ENCODE measurements around the gene SRSF3. TPM values are rescaled to one million over a fixed set of nuclear protein-coding genes. Genes with fewer than 3 reads are reported as not detected.

The SRSF3 gene
- polyA plus RNA-seq, 2 of the 4 experiments (the other 2 are of a cell fraction), result 629 to 652 TPM

DNA sequence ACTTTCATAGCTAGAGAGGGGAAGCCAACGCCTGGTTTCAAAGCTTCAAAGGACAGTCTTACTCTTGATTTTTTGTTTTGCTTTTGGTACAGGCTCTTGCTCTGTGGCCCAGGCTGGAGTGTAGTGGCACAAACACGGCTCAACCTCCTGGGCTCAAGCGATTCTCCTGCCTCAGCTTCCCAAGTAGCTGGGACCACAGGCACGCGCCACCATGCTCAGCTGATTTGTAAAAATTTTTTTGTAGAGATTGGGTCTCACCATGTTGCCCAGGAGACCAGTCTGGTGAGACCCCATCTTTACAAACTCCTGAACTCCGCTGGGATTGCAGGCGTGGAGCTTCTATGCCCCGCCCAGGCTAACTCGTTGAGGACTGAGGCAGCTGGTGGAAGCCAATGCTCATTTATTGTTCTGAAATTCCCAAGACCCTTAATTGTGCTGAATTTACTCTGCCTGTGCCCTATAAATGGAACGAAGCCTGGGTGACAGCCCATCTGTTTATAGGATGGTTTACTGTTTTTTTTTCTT, 18.0 kb downstream of the SRSF3 start (continued):
- no peak for TF ChIP-seq MAZ (IDR thresholded peaks at IDR 0.05; ENCODE audit: borderline replicate concordance, low read depth, low read length)

DNA sequence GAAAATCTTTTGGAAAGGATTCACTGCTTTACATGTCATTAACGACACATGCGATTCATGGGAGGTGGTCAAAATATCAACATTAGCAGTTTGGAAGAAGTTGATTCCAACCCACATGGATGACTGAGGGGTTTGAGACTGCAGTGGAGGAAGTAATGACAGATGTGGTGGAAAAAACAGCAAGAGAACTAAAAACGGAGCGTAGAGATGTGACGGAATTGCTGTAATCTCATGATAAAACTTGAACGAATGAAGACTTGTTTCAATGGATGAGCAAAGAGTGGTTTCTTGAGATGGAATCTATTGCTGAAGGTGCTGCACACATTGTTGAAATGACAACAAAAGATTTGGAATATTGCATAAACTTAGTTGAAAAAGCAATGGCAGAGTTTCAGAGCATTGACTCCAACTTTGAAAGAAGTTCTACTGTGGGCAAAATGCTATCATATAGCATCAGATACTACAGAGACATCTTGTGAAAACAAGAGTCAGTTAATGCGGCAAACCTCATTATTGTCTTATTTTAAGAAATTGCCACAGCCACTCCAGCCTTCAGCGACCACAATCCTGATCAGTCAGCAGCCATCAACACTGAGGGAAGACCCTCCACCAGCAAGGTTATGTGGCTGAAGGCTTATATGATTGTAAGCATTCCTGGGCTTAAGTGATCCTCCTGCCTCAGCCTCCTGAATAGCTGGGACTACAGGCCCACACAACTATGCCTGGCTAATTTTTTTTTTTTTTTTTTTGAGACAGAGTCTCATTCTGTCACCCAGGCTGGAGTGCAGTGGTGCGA, 19.2 kb downstream of the SRSF3 start:
- Histone ChIP-seq H3K4me1 (peaks cover 40% of the 10 kb centered on the region), H3K4me2 (no peak overlapping the region), H3K4me3 (no peak overlapping the region), H3K27ac (no peak overlapping the region), H3K9me3 (no peaks in the 10 kb centered on the region)
- no peak for FAIRE-seq
- DNase-seq (ENCODE audit: low read depth in 1 of 2, low spot score in 1 of 2), result no peak
- POLR2A ChIA-PET, result interaction anchor here (0.8 kb wide), 1 partner anchor 15 kb away, joined by 5 read pairs; no protein-coding TSS in a partner anchor
- 93% methylated on average over 9 of the region's 9 CpGs for WGBS (ENCODE audit: missing lambda C conversion rate)
- CTCF ChIA-PET, result interaction anchor here (1.0 to 4.3 kb wide), 5 partner anchors 13 to 169 kb away, joined by 3 to 56 read pairs (median 8); no protein-coding TSS in a partner anchor
- no peak for ATAC-seq
- TF ChIP-seq CBX8 (IDR thresholded peaks at IDR 0.05), result no peak
- TF ChIP-seq, protein P1, sequence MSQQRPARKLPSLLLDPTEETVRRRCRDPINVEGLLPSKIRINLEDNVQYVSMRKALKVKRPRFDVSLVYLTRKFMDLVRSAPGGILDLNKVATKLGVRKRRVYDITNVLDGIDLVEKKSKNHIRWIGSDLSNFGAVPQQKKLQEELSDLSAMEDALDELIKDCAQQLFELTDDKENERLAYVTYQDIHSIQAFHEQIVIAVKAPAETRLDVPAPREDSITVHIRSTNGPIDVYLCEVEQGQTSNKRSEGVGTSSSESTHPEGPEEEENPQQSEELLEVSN (IDR thresholded peaks at IDR 0.05; ENCODE audit: borderline replicate concordance, low read depth), result no peak
- no peak for TF ChIP-seq POLR2A (IDR thresholded peaks at IDR 0.05; ENCODE audit: low read length)
- no peak for TF ChIP-seq SREBF2 (IDR thresholded peaks at IDR 0.05)
- TF ChIP-seq, protein P2, sequence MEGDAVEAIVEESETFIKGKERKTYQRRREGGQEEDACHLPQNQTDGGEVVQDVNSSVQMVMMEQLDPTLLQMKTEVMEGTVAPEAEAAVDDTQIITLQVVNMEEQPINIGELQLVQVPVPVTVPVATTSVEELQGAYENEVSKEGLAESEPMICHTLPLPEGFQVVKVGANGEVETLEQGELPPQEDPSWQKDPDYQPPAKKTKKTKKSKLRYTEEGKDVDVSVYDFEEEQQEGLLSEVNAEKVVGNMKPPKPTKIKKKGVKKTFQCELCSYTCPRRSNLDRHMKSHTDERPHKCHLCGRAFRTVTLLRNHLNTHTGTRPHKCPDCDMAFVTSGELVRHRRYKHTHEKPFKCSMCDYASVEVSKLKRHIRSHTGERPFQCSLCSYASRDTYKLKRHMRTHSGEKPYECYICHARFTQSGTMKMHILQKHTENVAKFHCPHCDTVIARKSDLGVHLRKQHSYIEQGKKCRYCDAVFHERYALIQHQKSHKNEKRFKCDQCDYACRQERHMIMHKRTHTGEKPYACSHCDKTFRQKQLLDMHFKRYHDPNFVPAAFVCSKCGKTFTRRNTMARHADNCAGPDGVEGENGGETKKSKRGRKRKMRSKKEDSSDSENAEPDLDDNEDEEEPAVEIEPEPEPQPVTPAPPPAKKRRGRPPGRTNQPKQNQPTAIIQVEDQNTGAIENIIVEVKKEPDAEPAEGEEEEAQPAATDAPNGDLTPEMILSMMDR (IDR thresholded peaks at IDR 0.05), result no peak
- TF ChIP-seq, protein P3, sequence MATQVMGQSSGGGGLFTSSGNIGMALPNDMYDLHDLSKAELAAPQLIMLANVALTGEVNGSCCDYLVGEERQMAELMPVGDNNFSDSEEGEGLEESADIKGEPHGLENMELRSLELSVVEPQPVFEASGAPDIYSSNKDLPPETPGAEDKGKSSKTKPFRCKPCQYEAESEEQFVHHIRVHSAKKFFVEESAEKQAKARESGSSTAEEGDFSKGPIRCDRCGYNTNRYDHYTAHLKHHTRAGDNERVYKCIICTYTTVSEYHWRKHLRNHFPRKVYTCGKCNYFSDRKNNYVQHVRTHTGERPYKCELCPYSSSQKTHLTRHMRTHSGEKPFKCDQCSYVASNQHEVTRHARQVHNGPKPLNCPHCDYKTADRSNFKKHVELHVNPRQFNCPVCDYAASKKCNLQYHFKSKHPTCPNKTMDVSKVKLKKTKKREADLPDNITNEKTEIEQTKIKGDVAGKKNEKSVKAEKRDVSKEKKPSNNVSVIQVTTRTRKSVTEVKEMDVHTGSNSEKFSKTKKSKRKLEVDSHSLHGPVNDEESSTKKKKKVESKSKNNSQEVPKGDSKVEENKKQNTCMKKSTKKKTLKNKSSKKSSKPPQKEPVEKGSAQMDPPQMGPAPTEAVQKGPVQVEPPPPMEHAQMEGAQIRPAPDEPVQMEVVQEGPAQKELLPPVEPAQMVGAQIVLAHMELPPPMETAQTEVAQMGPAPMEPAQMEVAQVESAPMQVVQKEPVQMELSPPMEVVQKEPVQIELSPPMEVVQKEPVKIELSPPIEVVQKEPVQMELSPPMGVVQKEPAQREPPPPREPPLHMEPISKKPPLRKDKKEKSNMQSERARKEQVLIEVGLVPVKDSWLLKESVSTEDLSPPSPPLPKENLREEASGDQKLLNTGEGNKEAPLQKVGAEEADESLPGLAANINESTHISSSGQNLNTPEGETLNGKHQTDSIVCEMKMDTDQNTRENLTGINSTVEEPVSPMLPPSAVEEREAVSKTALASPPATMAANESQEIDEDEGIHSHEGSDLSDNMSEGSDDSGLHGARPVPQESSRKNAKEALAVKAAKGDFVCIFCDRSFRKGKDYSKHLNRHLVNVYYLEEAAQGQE (IDR thresholded peaks at IDR 0.05), result no peak
- no peak for TF ChIP-seq PHF8 (IDR thresholded peaks at IDR 0.05; ENCODE audit: borderline replicate concordance, low read depth)
- TF ChIP-seq TP53 (CRISPR knock-in tag; IDR thresholded peaks at IDR 0.05), result no peak
- no peak for TF ChIP-seq CHD4 (IDR thresholded peaks at IDR 0.05; ENCODE audit: borderline replicate concordance)
- no peak for TF ChIP-seq ZFP36 (IDR thresholded peaks at IDR 0.05; ENCODE audit: borderline replicate concordance, partially characterized antibody)

DNA sequence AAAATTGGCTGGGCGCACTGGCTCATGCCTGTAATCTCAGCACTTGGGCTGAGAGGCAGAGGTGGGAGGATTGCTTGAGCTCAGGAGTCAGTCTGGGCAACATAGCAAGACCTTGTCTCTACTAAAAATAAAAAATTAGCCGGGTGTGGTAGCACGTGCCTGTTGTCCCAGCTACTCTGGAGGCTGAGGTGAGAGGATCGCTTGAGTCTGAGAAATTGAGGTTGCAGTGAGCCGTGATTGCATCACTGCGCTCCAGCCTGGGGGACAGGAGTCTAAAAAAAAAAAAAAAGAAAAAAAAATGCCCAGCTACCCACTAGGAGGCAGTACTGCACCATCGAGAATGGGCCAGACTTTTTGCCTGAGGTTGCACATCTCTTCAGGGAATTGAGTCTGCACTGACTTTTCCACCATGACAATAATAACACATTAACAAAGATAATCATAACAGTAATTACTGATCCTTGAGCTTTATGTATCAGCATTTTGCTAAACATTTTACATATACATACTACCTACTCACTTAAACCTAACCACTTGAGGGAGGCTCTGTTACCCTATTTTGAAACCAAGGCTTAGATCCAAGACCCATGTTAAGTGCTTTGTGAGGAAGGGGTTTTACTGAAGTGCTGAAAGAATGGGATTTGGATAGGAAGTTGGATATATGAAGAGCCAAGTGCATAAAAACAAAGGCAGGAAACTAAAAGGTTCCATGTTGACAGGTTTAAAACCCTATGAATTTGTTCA, 21.0 kb downstream of the SRSF3 start:
- ATAC-seq (peak; percentile 9 to 15; a peak in 2 of 6 replicates), FAIRE-seq (no peak), DNase-seq (ENCODE audit: low read depth in 1 of 2, low spot score in 1 of 2) (peak; percentile 40 to 60)
- Histone ChIP-seq H3K4me2 (0 out of 3 replicates have a peak overlapping the region, but pooled peaks have one; percentile 15), H3K9me3 (no peaks in the 10 kb centered on the region), H3K27ac (peak overlapping the region; percentile 76 to 79), H3K4me1 (peaks cover 47% of the 10 kb centered on the region), H3K4me3 (no peak overlapping the region)
- POLR2A ChIA-PET, result interaction anchor here (0.6 to 1.2 kb wide), 6 partner anchors 63 to 192 kb away, joined by 3 to 4 read pairs (median 3); partner anchors contain the start of gene CDKN1A
- WGBS (ENCODE audit: missing lambda C conversion rate), result 25% methylated on average over 7 of the region's 7 CpGs
- CTCF ChIA-PET, result interaction anchor here (0.6 to 6.7 kb wide), 44 partner anchors 9 to 873 kb away, joined by 3 to 123 read pairs (median 5); partner anchors contain the start of genes CDKN1A and RAB44
- TF ChIP-seq RAD21 (conservative IDR thresholded peaks at IDR 0.05 in 1 of 2, IDR thresholded peaks at IDR 0.05 in 1 of 2) (peak; percentile 78 to 80), MAFK (IDR thresholded peaks at IDR 0.05; ENCODE audit: partially characterized antibody) (peak; percentile 61), SMC3 (IDR thresholded peaks at IDR 0.05) (peak; percentile 78), CEBPB (IDR thresholded peaks at IDR 0.05) (peak; percentile 76 to 92), CHD2 (IDR thresholded peaks at IDR 0.05; ENCODE audit: low read length, partially characterized antibody) (no peak), ZSCAN20 (CRISPR knock-in tag; IDR thresholded peaks at IDR 0.05) (no peak)
- TF ChIP-seq, protein P2 (IDR thresholded peaks at IDR 0.05), result peak; percentile 78

Data from A549 (cell line).